GM21576 (cell line): ENCODE data around the gene CFAP210.

ENCODE experiments used
- ATAC-seq: cut with Tn5 transposase; IDR thresholded peaks from one replicate; pipeline ENCODE4 v1.9.1; 2021; ENCODE audit warnings: mild to moderate bottlenecking, moderate library complexity; ENCODE audit not compliant: unreplicated experiment

The CFAP210 gene, protein sequence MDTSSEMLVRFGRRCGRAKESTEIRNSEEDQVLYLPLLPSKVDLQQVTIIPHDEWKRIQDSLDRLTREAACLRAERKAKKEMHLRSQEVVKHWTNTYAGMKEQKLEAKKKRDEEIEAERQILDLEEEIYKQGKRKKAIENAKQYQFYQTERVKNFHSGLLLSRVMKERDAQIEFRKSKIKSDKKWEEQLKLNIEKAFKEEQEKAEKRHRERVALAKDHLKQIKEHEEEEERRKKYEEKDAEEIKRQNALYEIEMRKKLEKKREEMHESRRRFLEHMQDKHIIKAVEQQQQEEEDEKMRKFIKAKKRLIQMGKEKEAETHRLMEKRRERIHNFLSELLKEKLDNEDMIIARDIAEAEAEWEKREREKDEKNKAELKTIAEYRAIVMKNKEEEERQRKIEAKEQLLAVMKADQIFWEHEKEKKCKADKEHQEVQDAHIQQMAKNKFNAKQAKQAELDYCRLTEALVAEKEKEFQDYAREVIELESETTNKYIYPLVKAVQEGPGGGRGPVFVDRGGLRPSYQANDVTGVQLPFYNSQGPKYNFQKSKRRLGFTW

DNA sequence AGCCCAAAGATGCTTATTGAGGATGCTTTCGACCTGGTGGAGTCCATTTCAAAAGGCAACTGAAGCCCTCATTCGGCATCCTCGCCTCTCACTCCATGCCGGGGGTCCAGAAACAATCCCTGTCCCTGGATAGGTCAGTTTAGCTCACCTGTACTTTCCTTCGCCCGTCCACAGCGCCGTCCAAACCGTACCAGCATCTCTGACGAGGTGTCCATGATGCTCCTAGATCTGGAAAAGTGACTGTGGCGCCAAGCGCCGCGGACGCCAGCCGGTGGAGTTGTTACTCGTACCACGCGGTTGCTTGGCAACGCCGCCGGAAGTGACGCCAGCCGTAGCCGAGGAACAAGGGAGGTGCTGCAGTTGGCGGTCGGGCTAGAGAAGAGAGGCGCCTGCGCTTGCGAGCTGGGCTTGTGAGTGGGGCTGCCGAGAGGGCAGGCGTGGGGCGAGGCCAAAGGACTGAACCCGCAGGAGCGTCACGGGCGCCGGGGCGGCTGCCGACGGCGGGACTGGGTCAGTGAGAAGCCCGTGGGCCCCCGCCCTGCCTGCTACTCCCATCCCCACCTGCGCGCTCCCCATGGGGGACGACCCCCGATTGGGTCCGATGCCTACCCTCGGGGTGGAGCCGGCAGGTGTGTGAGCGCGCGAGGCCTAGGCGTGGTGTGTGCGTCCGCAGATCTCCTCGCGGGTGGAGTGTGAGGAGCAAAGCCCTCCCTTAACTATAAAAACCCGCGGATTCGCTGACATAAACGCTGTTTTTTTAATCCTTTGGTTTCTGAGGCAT, at the start of gene CFAP210, which contains the start of gene PHOSPHO2:
TSS of gene CFAP210 (minus strand) at position 293 of the 781 bp plus-strand sequence. CDS start at position 215, 78 bp downstream.
TSS of gene PHOSPHO2 (plus strand) at position 357 of the 781 bp plus-strand sequence. CDS start 6,503 bp downstream, outside the sequence.
- peak; percentile 100 for ATAC-seq

DNA sequence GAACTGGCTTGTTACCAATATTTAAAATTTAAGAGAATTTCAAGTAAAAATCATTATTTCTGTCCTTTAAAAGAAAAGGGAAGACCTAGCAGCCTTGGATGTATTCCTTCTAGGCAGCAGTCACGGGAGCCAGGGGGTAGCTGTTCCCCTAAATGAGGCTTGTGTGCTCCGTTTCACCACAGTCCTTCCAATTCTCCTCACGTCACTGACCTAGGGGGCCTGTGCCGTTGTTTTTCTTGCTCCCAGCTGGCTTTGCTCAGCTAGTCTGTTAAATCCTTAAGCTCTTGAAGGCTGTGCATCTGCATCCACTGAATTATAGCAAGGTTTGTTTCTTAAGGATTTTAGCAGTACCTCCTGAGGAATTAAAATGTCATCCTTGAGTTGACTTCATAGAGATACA, 49.3 kb upstream of the CFAP210 start:
- no peak for ATAC-seq

DNA sequence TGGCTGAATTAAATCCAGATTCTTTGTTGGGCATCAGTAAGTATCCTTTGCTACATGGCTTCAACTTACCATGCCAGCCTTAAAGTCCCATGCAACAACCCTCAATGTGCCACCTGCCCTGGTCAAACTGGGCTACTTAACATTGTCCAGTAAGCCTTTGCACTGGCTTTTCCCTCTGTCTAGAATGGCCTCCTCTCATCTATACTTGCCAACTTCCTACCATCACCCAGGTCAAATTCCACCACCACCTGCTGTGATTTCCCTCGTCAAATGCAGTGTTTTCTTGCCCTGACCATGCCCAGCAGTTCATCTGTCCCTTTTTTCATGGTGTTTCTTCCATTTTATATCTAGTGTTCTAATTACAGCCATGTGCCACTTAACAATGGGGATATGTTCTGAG, 45.1 kb upstream of the CFAP210 start:
- no peak for ATAC-seq

DNA sequence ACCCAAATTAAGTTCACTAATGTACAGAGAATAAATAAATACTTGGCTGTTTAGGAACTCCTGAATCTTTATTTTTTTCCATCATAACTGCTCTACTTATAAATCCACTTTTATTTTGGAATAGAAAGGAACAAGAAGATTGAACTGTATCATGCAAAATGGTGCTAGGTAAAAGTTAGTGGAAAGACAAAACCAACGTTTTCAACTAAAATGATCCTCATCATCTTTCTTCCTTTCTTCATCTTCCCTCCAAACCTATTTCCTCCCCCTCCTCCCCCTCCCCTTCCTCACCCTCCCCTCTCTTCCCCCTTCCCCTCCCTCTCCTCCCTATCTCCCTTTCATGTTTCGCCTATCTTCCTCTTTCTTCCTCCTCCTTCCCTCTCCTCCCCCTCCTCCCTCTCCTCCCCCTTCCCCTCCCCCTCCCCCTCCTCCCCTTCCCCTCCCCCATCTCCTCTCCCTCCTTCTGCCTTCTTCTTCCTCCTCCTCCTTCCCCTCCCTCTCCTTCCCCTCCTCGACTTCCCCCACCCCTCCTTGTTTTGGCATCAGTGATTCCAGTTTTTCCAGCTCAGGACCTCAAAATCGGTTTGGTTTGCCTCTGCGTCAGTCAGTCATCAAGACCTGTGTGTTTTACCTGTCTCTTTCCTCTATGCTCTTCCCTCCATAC, 44.5 kb upstream of the CFAP210 start:
- no peak for ATAC-seq

DNA sequence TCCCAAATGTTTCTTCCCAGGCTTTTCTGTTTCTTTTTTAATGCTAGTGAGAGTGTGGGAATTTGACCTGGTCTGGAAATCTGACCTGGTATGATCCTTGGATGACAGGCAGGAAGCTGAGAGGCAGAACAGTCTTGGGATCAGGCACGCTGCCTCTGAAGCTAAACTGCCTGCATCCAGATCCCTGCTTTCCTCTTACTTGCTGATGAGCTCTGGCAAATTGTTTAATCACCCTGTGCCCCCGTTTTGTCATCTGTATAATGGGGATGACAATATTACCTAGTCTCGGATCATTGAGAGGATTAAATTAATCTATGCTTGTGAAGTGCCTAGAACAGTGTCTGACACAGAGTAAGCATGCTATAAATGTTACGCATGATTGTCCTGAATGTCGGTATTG, 42.7 kb upstream of the CFAP210 start:
- no peak for ATAC-seq

DNA sequence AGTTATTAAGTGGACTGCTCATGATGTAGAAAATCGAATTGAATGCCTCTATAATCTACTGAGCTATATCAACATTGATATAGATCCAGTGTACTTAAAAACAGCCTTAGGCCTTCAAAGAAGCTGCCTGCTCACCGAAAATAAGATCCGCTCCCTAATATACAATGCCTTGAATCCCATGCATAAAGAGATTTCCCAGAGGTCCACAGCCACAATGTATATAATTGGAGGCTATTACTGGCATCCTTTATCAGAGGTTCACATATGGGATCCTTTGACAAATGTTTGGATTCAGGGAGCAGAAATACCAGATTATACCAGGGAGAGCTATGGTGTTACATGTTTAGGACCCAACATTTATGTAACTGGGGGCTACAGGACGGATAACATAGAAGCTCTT, 41.4 kb upstream of the CFAP210 start:
- ATAC-seq, result no peak

DNA sequence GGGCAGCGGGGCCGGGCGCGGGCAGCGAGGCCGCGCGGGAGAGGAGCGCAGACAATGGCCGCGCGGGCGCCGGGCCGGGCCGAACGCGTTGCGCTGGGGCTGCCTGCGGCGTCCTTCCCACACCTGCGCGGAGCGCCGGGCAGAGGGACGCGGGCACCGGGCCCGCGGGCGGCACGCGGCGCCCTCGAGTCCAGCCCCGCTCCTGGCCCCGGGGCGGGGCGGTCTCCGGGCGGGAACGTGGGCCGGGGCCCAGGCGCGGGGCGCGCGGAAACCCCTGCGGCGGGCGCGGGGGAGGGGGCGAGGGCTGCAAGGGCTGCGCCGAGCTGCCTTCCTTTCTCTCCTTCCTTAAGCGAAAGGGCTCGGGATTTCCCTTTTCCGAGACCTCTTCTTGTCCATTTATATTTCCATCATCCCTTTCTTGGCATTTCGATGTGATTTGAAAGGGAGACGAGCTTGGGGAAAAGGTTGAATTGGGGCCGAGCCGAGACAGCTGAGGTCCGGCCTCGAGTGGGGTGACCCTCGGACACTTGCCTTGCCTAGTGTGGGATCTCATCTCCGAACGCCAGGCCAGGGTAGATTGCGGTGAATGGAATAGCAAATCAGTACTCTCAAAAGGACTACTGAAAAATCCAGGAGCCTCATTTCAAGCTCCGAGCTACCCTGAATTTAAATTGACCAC, 40.1 kb upstream of the CFAP210 start:
- peak; percentile 34 for ATAC-seq

DNA sequence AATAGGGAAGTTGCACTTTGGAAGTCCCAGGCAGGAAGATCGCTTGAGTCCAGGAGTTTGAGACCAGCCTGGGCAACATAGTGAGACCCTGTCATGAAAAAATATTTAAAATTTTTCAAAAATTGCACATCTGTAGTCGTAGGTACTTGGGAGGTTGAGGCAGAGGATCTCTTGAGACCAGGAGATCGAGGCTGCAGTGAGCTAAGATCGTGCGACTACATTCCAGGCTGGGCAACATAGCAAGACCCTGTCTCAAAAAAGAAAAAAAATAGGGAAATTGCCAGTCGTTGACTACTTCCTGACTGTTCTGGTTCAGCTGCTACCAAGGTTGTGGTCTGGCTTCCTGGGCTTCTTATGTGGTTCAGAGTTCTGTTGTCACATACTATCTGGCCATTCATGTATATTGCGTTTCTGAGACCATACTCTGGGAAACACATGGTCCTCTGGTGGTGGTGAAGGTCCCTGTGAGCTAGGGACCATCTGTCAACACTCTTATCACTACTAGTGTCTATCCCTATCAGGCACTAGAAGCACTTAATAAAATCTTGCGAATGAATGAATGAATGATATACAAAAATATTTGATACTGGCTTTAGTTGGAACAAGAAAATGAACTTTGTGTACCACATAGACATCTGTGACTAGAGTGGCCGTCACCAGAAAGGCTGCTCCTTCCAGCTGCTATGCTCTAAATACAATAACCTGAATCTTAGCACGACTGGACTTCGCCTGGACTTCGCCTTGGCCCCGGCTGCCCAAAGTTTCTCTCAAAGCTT, 38.6 kb upstream of the CFAP210 start:
- no peak for ATAC-seq

DNA sequence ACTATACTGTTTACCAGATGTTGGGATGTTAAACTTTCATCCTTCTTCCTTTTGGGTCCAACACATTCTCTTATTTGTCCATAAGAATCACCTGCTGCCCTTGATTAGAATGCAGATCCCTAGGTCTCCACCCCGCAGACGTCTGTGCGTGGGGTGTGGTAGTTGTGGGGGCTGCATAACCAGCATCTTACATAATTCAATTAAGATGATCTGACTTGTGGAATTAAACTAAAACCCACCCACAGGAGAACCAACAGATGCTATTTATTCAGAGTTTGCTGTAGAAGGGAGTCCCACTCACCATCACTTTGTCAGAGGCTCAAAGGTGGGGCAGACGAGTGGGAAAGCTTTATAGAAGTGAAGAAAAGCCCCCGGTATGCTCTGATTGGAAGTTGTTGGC, 37.9 kb upstream of the CFAP210 start:
- no peak for ATAC-seq

DNA sequence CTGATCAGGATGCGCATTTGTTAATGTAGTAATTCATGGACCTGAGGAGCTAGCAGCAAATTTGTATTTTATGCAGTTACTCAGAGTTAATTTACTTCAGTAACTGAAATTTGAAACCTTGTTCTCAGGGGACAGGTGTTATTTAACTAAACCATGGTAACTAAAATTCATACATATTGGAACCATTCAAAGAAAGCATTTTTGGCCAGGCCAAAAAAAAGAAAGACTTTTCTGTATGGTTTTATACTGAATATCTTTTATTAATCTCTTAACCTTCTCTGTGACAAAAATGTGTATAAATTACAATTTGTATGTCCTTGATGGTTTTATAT, 35.0 kb upstream of the CFAP210 start:
- ATAC-seq, result no peak

DNA sequence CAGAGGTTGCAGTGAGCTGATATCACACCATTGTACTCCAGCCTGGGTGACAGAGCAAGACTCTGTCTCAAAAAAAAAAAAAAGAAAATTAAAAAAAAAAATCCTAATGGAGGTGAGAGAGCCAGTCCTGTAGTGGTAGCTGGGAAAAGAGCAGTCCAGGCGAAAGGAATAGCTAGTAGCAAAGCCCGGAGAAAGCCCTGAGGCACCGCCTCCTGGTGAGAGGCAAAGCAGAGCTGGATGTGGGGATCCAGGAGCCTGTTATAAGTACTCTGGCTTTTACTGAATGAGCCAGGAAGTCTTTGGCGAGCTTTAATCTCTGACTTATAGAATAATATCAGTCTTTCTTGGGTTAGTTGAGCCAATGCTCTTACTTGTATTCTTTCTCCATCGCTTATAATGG, 32.9 kb upstream of the CFAP210 start:
- no peak for ATAC-seq

DNA sequence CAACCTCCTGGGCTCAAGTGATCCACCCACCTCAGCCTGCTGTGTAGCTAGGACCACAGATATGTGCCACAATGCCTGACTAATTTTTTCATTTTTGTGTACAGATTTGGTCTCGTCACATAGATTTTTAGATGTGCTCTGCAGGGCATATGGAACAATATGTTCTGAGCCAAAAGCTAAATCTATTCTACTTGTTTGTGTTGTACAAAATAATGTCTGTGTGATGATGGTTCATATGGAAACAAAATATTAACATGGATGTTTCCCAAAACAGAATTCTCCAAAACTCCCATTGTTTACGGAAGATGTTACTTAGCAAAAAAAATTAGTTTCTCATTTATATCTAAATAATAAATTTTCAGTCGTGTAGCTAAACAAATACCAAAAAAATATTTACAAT, 26.8 kb upstream of the CFAP210 start:
- ATAC-seq, result no peak

DNA sequence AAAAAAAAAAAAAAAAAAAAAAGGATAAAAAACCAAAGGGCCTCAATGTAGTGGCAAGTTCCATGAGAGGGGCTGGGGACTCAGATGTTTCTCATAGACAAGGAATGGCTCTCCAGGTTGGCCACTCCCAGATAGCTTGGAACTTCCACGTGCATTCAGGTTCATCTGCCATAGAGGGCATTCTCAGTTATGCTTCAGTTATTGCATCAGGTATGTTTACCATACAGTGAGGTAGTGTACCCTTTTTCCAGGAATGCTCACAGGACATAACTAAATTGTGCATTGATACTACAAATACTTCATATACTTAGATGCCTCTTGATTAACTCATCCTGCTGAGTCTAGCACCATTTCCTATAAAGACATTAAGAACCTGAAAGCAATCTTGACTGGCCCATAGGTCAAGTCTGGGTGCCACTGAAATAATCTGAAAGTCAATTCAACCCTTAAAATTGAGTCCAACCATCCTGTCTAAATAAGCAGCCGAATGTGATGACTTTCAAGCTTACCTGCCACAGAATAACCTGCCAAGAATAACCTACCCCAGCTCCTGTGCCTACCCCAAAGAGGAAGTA, 24.8 kb upstream of the CFAP210 start:
- ATAC-seq, result no peak

DNA sequence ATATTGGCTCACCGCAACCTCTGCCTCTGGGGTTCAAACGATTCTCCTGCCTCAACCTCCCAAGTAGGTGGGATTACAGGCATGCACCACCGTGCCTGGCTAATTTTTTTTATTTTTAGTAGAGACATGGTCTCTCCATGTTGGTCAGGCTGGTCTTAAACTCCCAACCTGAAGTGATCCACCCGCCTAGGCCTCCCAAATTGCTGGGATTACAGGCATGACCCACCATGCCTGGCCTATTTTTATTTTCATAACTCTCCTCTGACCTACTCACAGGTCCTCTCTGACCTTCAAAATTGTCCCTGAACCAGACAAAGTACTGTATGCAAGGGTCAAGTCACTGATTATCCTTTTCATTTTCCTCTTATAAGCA, 23.5 kb upstream of the CFAP210 start:
- no peak for ATAC-seq

DNA sequence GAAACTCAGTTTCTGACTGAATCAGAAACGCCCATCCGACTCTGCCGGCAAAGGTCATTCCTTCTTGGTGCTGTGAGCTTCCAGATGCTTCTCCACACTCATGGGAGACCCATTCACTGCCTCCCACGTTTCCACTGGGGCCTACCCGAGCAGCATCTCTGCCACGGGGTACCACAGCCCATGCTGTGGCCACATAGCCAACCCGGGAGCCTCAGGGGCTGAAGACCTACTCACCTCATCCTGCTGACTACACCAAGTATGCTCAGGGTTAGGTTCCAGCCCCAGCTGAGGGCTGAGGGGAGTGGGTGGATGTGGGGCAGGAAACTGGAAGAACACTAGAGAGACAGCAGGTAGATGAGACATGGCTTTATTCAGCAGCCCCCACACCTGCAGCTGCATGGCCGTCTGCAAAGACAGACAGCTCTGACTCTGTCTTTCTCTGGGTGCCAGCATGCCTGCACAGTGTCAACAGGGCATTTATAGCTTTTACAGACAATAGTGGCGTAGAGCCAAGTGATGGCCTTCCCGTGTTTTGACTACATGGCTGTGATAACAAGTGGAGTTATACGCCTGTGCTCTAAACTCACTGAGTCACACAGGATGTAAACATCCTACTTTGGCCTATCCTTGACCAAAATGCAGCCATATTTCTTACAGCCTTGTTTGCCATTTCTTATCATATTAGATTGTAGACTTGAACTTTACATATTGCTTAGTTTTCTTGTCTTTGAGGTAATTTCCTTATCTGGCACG, 22.9 kb upstream of the CFAP210 start:
- ATAC-seq, result no peak

DNA sequence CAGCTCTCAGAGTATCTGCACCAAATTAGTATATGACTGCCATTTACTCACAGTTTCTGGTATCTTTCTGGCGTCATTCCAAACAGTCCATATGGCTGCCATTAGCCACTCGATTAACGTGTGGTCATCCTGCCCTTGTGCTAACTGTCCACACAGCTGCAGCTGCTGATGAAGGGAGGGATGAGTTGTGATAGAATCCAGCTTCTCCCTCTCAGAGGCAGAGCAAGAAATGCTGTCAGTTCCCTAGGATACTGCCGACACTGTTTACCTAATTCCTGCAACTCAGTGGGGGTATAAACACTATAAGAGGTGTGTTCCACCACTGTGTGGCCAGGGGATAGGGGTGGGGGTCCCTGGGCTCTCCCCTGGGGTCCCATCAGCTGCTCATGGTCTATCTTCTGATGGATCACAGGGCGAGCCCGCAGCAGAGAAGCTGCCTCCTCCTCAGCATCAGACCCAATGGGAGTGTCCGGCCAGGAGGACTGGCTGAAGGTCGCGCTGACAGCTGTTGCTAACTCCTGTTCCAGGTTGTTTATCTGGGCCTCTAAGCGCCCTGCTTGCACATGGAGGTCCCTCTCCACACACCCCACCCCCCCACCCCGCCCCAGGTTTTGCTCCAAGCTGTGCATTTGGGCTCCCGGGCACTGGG, 22.2 kb upstream of the CFAP210 start:
- ATAC-seq, result no peak

DNA sequence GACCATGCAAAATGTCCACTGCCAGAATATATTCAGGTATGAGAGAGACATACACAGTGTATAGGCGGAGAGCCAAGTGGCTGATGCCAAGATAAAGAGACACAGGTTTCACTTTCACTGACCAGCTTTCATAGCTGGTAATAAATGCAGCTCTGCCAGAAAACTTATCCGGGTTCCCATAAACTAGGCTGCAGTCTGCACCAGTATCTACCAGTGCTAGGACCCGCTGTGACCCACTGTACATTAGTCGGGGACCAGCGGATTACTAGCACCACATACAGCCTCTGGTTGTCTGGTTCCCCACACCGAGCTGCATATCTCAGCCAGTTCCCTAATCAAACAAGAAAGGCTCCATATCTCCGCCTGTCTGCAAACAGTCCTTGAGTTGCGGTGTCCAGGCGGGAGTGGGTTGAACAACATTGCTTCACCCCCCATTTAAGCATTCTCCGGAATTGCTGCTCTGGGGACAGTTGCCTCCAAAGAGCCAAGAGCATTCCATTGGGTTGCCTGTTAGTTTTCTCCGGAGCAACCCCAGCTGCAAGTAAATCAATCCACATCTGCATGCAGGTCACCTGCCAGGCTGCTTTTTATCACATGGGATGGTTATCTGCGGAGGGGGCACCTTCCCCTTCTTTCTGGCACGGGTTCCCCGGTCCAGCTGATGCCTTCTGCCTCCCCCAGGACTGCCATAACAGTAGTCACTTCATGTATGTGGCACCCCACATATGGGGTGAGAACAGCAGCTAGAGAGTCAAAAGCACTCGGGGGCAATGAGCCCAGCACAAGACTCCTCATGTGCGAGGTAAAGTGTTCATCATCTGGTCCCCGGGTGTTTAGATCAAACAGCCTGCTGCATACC, 21.4 kb upstream of the CFAP210 start:
- ATAC-seq, result no peak

DNA sequence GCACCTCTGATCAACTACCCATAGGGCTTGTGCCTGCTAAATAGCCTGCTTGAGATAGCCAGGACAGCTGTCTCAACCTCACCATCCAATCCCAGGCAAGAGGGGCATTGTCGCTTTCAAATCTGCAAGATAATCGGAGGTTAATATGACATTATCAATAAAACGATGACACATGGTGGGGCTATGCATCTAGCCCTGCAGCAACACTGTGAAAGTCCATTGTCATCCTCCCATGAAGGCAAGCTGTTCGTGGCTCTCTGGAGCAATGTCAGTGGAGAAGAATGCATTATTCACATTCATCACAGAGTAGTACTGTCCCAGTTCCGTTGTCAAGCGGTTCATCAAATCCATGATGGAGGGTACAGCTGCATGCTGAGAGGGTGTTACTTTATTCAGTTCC, 20.5 kb upstream of the CFAP210 start:
- no peak for ATAC-seq
